ENCODE measurements around the gene CCKAR. TPM values are rescaled to one million over a fixed set of nuclear protein-coding genes. Genes with fewer than 3 reads are reported as not detected.
"Not testable (repeated sequence)": the region's sequence is repeated elsewhere in the genome, so short reads cannot be mapped to it uniquely, and the experiment has no call there.

CCKAR gene
- total RNA-seq, 2 donors from 2014 or later: not detected

DNA sequence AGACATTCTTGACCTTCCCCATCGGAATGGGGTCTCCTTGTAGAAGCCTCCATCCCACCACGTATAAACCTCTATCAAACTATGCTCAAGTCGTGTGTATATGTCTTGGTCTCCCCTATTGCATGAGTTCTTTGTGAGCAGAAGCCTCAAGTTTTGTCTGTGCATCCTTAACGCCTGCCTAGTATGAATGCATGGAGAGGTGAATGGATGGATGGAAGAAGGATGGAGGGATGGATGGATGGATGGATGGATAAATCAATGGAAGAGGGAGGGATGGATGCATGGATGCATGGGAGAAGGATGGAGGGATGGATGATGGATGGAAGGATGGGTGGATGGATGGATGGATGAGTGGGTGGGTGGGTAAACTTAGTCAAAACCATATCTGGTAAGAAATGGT is 17.0 kb upstream of the CCKAR start:
- H3K27me3 ChIP-seq (replicated peaks; ENCODE audit: insufficient read depth): no peaks in the 10 kb centered on the region
- no peak overlapping the region for H3K4me3 ChIP-seq
- TF ChIP-seq CTCF (IDR thresholded peaks at IDR 0.05) (no peak), POLR2AphosphoS5 (IDR thresholded peaks at IDR 0.05) (no peak), POLR2A (IDR thresholded peaks at IDR 0.05) (no peak)
- DNase-seq (ENCODE audit: low spot score): no peak
- no peaks in the 10 kb centered on the region for H3K9me3 ChIP-seq
- H3K36me3 ChIP-seq: no peaks in the 10 kb centered on the region
- intact Hi-C loops (cut with DNase I): no loop called here
- no peak overlapping the region for H3K27ac ChIP-seq
- WGBS: 90% methylated on average over 4 of the region's 4 CpGs
- H3K4me1 ChIP-seq (replicated peaks): no peaks in the 10 kb centered on the region

DNA sequence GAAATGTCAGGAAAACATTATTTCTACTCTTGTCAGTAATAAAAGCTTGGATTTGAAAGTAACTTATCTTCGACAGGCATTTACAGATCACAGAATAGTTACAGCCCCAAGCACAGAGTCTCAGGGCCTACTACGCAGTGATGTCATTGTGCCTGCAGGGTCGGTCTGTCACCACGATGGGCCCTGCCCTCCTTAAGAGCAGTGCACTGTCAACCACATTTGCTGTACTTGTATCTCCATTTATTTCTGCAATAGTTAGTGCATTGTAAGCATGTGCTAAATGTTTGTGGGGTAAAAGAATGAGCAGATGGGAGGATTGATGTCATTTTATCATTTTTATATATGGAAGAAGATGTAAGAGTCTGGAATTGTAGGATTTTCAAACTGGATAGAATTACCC is 13.6 kb upstream of the CCKAR start:
- TF ChIP-seq POLR2A (IDR thresholded peaks at IDR 0.05) (no peak), POLR2AphosphoS5 (IDR thresholded peaks at IDR 0.05) (no peak), CTCF (IDR thresholded peaks at IDR 0.05) (no peak)
- Histone ChIP-seq H3K27ac (no peak overlapping the region), H3K9me3 (no peaks in the 10 kb centered on the region), H3K27me3 (replicated peaks; ENCODE audit: insufficient read depth) (no peaks in the 10 kb centered on the region), H3K4me3 (no peak overlapping the region), H3K4me1 (replicated peaks) (no peaks in the 10 kb centered on the region), H3K36me3 (no peaks in the 10 kb centered on the region)
- DNase-seq (ENCODE audit: low spot score): no peak
- intact Hi-C loops (cut with DNase I): no loop called here
- 80% methylated on average over 4 of the region's 4 CpGs for WGBS

GRCh38 chr4:26503427-26503826 is 13.1 kb upstream of the CCKAR start:
- no peaks in the 10 kb centered on the region for H3K4me1 ChIP-seq (replicated peaks)
- TF ChIP-seq POLR2A (IDR thresholded peaks at IDR 0.05) (no peak), CTCF (IDR thresholded peaks at IDR 0.05) (no peak), POLR2AphosphoS5 (IDR thresholded peaks at IDR 0.05) (no peak)
- H3K27ac ChIP-seq: no peak overlapping the region
- no peak for DNase-seq (ENCODE audit: low spot score)
- intact Hi-C loops (cut with DNase I): no loop called here
- 59% methylated on average over 5 of the region's 5 CpGs for WGBS
- H3K27me3 ChIP-seq (replicated peaks; ENCODE audit: insufficient read depth): no peaks in the 10 kb centered on the region
- no peak overlapping the region for H3K4me3 ChIP-seq
- no peaks in the 10 kb centered on the region for H3K9me3 ChIP-seq
- H3K36me3 ChIP-seq: no peaks in the 10 kb centered on the region

DNA sequence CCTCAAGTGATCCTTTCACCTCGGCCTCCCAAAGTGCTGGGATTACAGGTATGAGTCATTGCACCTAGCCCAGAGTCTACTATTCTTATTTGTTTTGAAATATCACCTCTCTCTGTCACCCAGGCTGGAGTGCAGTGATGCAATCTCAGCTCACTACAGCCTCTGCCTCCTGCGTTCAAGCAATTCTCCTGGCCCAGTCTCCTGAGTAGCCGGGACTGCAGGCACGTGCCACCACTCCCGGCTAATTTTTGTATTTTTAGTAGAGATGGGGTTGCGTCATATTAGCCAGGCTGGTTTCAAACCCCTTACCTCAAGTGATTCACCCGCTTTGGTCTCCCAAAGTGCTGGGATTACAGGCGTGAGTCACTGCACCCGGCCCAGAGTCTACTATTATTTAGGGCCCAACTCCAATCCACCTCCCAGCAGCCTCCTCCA is 10.3 kb upstream of the CCKAR start:
- DNase-seq (ENCODE audit: low spot score); H3K27ac ChIP-seq; intact Hi-C loops (cut with DNase I); H3K27me3 ChIP-seq (replicated peaks; ENCODE audit: insufficient read depth); H3K4me1 ChIP-seq (replicated peaks); H3K9me3 ChIP-seq; H3K4me3 ChIP-seq; H3K36me3 ChIP-seq: not testable (repeated sequence)
- 91% methylated on average over 9 of the region's 9 CpGs for WGBS

DNA sequence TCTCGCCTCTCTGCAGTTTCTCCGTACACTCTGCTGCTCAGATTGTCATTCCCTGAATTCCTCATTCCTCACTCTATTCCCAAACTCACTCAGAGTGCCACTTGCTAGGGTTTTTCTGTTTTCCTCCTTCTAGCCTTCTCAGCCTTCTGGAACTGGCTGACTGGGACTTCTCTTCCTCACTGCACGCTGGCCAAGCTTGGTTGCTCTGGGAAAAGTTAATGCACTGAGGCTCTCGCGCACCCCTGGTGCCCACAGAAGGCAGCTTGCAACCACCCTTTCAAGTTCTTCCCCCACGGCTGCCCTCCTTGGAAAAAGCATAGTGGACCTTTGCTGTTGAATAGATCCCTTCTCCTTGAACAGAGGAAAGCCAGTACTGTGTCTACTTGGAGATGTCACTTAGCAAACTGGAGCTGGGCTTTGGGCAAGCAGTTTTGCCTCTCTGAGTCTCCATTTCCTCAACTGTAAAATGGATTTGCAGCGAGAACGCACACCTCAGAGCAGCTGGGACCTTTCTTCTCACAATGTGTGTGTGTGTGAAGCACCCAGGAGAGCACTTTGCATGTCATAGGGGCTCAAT is 6.0 kb upstream of the CCKAR start:
- no peak for DNase-seq (ENCODE audit: low spot score)
- Histone ChIP-seq H3K9me3 (no peaks in the 10 kb centered on the region), H3K27me3 (replicated peaks; ENCODE audit: insufficient read depth) (no peaks in the 10 kb centered on the region), H3K4me1 (replicated peaks) (no peaks in the 10 kb centered on the region), H3K4me3 (no peak overlapping the region), H3K36me3 (no peaks in the 10 kb centered on the region), H3K27ac (no peak overlapping the region)
- TF ChIP-seq CTCF (IDR thresholded peaks at IDR 0.05) (no peak), POLR2A (IDR thresholded peaks at IDR 0.05) (no peak), POLR2AphosphoS5 (IDR thresholded peaks at IDR 0.05) (no peak)
- WGBS: 75% methylated on average over 8 of the region's 8 CpGs
- intact Hi-C loops (cut with DNase I): no loop called here

All from prostate gland (tissue), 2 donors.